ENCODE data around the gene FARP1. TPM values are rescaled to one million over a fixed set of nuclear protein-coding genes. Genes with fewer than 3 reads are reported as not detected.
"Not testable (repeated sequence)": the region's sequence is repeated elsewhere in the genome, so short reads cannot be mapped to it uniquely, and the experiment has no call there.

The FARP1 gene
- total RNA-seq, 1 donor from 2014 or later = 17.7 TPM

DNA sequence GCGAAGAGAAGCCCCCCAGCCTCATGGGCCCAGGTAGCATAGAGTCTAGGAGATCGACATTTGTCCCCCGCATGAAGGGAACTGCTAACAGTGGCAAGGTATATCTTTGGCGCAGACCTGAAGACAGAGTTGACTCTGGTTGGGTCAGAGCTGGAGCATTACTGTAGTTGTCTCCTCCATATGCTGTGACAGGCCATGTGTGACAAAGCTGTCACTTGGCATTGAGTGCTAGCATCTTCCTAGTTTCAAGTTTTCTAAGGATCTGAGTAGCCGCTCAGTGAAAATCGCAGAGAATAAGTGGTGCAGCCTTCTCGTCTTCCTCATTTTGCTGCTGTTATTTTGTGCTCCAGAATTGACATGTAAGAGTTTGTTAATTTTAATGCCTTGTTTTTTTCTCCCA is 223.5 kb downstream of the FARP1 start:
- Histone ChIP-seq H3K27ac (no peak overlapping the region), H3K27me3 (no peaks in the 10 kb centered on the region), H3K9me3 (no peaks in the 10 kb centered on the region), H3K36me3 (no peaks in the 10 kb centered on the region), H3K4me3 (no peak overlapping the region), H3K4me1 (peaks cover 2% of the 10 kb centered on the region)
- TF ChIP-seq POLR2AphosphoS5 (IDR thresholded peaks at IDR 0.05; ENCODE audit: insufficient read depth in 1 of 2, low read depth in 1 of 2) (no peak), POLR2A (IDR thresholded peaks at IDR 0.05) (no peak)
- TF ChIP-seq, protein P1, sequence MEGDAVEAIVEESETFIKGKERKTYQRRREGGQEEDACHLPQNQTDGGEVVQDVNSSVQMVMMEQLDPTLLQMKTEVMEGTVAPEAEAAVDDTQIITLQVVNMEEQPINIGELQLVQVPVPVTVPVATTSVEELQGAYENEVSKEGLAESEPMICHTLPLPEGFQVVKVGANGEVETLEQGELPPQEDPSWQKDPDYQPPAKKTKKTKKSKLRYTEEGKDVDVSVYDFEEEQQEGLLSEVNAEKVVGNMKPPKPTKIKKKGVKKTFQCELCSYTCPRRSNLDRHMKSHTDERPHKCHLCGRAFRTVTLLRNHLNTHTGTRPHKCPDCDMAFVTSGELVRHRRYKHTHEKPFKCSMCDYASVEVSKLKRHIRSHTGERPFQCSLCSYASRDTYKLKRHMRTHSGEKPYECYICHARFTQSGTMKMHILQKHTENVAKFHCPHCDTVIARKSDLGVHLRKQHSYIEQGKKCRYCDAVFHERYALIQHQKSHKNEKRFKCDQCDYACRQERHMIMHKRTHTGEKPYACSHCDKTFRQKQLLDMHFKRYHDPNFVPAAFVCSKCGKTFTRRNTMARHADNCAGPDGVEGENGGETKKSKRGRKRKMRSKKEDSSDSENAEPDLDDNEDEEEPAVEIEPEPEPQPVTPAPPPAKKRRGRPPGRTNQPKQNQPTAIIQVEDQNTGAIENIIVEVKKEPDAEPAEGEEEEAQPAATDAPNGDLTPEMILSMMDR (IDR thresholded peaks at IDR 0.05) = no peak
- intact Hi-C loops (cut with DNase I) = no loop called here
- DNase-seq (ENCODE audit: extremely low spot score in 2 of 2) = peak in 1 of 2 donors; percentile 43

DNA sequence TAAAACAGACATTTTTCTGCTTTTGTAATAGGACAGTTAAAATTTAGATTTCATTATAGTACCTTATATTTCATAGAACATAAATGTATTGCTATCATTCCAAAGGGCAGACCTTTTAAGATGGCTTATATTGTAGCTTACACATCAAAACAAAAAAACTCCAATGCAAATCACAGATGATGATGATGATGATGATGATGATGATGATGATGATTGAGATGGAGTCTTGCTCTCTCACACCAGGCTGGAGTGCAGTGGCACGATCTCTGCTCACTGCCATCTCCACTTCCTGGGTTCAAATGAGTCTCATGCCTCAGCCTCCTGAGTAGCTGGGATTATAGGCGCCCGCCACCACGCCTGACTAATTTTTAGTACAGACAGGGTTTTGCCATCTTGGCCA is 224.1 kb downstream of the FARP1 start:
- H3K4me1 ChIP-seq = peaks cover 5% of the 10 kb centered on the region
- no peaks in the 10 kb centered on the region for H3K27me3 ChIP-seq
- no peak overlapping the region for H3K27ac ChIP-seq
- TF ChIP-seq, protein P1 (IDR thresholded peaks at IDR 0.05) = no peak
- TF ChIP-seq POLR2A (IDR thresholded peaks at IDR 0.05) (no peak), POLR2AphosphoS5 (IDR thresholded peaks at IDR 0.05; ENCODE audit: insufficient read depth in 1 of 2, low read depth in 1 of 2) (no peak)
- H3K36me3 ChIP-seq = no peaks in the 10 kb centered on the region
- H3K9me3 ChIP-seq = no peaks in the 10 kb centered on the region
- DNase-seq (ENCODE audit: extremely low spot score in 2 of 2) = no peak
- no peak overlapping the region for H3K4me3 ChIP-seq
- intact Hi-C loops (cut with DNase I) = no loop called here

DNA sequence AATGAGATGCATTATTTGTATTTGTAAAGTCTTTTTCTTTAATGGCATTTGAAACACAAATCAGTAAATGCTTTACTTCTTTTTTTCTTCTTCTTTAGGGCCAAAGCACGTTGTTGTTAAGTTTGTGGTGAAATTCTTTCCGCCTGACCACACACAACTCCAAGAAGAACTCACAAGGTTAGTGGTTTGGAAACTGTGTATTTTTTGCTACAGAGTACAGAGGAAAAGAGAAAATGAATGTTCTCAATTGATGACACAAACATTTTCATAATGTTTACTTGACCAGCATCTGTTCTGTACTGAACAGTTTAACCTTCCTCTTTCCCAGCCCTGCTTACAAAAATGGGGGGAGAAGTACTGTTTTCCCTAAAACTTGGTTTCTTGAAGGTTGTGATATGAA is 225.1 kb downstream of the FARP1 start:
- no peak for TF ChIP-seq POLR2AphosphoS5 (IDR thresholded peaks at IDR 0.05; ENCODE audit: insufficient read depth in 1 of 2, low read depth in 1 of 2)
- no peak for TF ChIP-seq POLR2A (IDR thresholded peaks at IDR 0.05)
- TF ChIP-seq, protein P1 (IDR thresholded peaks at IDR 0.05) = no peak
- no peak overlapping the region for H3K27ac ChIP-seq
- H3K4me3 ChIP-seq = no peak overlapping the region
- no peak for DNase-seq (ENCODE audit: extremely low spot score in 2 of 2)
- H3K27me3 ChIP-seq = no peaks in the 10 kb centered on the region
- H3K4me1 ChIP-seq = peaks cover 5% of the 10 kb centered on the region
- no peaks in the 10 kb centered on the region for H3K36me3 ChIP-seq
- intact Hi-C loops (cut with DNase I) = no loop called here
- H3K9me3 ChIP-seq = no peaks in the 10 kb centered on the region

DNA sequence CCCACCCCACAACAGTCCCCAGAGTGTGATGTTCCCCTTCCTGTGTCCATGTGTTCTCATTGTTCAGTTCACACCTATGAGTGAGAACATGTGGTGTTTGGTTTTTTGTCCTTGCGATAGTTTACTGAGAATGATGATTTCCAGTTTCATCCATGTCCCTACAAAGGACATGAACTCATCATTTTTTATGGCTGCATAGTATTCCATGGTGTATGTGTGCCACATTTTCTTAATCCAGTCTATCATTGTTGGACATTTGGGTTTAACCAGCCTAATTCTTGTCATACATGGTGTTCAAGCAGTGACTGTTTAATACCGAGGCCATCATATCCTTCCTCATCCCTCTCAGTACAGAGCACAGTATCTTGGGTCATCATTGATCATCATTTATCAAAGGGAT is 226.6 kb downstream of the FARP1 start:
- H3K27ac ChIP-seq; DNase-seq (ENCODE audit: extremely low spot score in 2 of 2); H3K36me3 ChIP-seq; H3K9me3 ChIP-seq; H3K4me3 ChIP-seq; H3K27me3 ChIP-seq; intact Hi-C loops (cut with DNase I); H3K4me1 ChIP-seq: not testable (repeated sequence)

DNA sequence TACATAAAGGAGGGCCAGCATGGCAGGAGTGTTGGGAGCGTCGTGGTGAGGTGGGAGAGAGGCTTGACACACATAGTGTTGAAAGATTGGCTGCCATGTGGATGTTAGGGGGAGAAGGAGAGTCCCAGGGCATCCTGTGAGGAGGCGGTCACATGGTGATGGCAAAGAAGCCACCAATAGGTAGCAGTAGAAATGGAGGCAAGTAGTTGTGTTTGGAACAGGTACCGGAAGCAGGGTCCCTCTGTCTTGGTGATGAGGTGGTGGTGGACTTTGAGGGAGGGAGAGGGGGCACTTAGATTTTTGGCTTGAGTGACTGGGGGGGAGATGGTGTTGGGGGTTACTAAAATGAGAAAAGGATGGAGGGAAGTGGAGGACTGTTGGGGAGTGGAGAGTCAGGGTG is 227.4 kb downstream of the FARP1 start:
- DNase-seq (ENCODE audit: extremely low spot score in 2 of 2) = peak in 1 of 2 donors; percentile 72
- no peaks in the 10 kb centered on the region for H3K36me3 ChIP-seq
- no peaks in the 10 kb centered on the region for H3K27me3 ChIP-seq
- TF ChIP-seq, protein P1 (IDR thresholded peaks at IDR 0.05) = no peak
- TF ChIP-seq POLR2A (IDR thresholded peaks at IDR 0.05) (no peak), POLR2AphosphoS5 (IDR thresholded peaks at IDR 0.05; ENCODE audit: insufficient read depth in 1 of 2, low read depth in 1 of 2) (no peak)
- no peaks in the 10 kb centered on the region for H3K9me3 ChIP-seq
- no peak overlapping the region for H3K4me3 ChIP-seq
- H3K4me1 ChIP-seq = peaks cover 5% of the 10 kb centered on the region
- intact Hi-C loops (cut with DNase I) = no loop called here
- H3K27ac ChIP-seq = no peak overlapping the region
